ENCODE data around the gene BRF1.
"Not testable (repeated sequence)": the region's sequence is repeated elsewhere in the genome, so short reads cannot be mapped to it uniquely, and the experiment has no call there.

BRF1 gene

GRCh38 chr14:105287249-105288102 is 13.3 kb downstream of the BRF1 start:
- no peak for ATAC-seq

- ATAC-seq: no peak
These were observed 14.0 kb downstream of the BRF1 start for GRCh38 chr14:105286759-105287144.

- ATAC-seq: no peak
These were observed 15.6 kb downstream of the BRF1 start for GRCh38 chr14:105285174-105285573.

GRCh38 chr14:105283899-105284298 is 16.9 kb downstream of the BRF1 start:
- no peak for ATAC-seq

GRCh38 chr14:105283028-105283427 is 17.8 kb downstream of the BRF1 start:
- no peak for ATAC-seq

GRCh38 chr14:105282098-105282725 is 18.6 kb downstream of the BRF1 start:
- no peak for ATAC-seq

- no peak for ATAC-seq
These were observed 19.3 kb downstream of the BRF1 start for GRCh38 chr14:105281371-105282097.

GRCh38 chr14:105280525-105280924 is 20.3 kb downstream of the BRF1 start:
- no peak for ATAC-seq

GRCh38 chr14:105279642-105280361 is 21.0 kb downstream of the BRF1 start:
- ATAC-seq: no peak

- not testable (repeated sequence) for ATAC-seq
These were observed 23.4 kb downstream of the BRF1 start for GRCh38 chr14:105277448-105277847.

- ATAC-seq: no peak
These were observed 25.4 kb downstream of the BRF1 start for GRCh38 chr14:105275267-105275946.

- no peak for ATAC-seq
These were observed 26.2 kb downstream of the BRF1 start for GRCh38 chr14:105274637-105275036.

- no peak for ATAC-seq
These were observed 27.7 kb downstream of the BRF1 start for GRCh38 chr14:105273062-105273461.

- no peak for ATAC-seq
These were observed 28.2 kb downstream of the BRF1 start for GRCh38 chr14:105272623-105273022.

- no peak for ATAC-seq
These were observed 29.4 kb downstream of the BRF1 start for GRCh38 chr14:105271224-105271890.

- no peak for ATAC-seq
These were observed 31.4 kb downstream of the BRF1 start for GRCh38 chr14:105269405-105269804.

GRCh38 chr14:105268736-105269354 is 32.0 kb downstream of the BRF1 start:
- ATAC-seq: no peak

- ATAC-seq: no peak
These were observed 32.8 kb downstream of the BRF1 start for GRCh38 chr14:105267820-105268548.

GRCh38 chr14:105261781-105262180 is 39.0 kb downstream of the BRF1 start:
- ATAC-seq: no peak

GRCh38 chr14:105260959-105261358 is 39.8 kb downstream of the BRF1 start:
- no peak for ATAC-seq

GRCh38 chr14:105258846-105259245 is 42.0 kb downstream of the BRF1 start:
- ATAC-seq: no peak

Data from activated CD4-positive, CD25-positive, alpha-beta regulatory T cell treated with anti-CD3 and anti-CD28 coated beads, Interleukin-2, amount 50 U/mL, for 24 hours (primary cell).